ENCODE results near the gene IGSF5.
"Not testable (repeated sequence)": the region's sequence is repeated elsewhere in the genome, so short reads cannot be mapped to it uniquely, and the experiment has no call there.

DNA sequence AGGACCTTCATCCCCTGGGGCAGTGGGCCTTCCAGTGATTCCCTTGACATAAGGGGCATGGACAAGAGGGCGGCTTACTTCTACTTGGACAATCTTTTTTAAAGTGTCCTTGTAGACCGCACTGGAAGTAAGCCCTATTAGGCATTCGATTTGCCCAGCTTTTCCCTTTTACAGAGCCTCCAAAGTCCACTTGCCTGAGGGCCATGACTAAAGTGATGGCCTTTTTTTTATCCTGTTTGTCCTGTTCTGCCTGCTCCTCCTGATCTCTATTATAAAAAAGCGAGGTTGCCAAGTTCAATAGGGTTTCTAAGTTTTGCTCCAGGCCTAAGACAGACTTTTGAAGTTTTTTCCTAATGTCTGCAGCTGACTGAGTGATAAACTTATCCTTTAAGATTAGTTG lies 2.4 kb upstream of the IGSF5 start:
- TF ChIP-seq, protein P1, sequence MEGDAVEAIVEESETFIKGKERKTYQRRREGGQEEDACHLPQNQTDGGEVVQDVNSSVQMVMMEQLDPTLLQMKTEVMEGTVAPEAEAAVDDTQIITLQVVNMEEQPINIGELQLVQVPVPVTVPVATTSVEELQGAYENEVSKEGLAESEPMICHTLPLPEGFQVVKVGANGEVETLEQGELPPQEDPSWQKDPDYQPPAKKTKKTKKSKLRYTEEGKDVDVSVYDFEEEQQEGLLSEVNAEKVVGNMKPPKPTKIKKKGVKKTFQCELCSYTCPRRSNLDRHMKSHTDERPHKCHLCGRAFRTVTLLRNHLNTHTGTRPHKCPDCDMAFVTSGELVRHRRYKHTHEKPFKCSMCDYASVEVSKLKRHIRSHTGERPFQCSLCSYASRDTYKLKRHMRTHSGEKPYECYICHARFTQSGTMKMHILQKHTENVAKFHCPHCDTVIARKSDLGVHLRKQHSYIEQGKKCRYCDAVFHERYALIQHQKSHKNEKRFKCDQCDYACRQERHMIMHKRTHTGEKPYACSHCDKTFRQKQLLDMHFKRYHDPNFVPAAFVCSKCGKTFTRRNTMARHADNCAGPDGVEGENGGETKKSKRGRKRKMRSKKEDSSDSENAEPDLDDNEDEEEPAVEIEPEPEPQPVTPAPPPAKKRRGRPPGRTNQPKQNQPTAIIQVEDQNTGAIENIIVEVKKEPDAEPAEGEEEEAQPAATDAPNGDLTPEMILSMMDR (IDR thresholded peaks at IDR 0.05) = not testable (repeated sequence)
- peak in 1 of 3 donors; percentile 51 for TF ChIP-seq POLR2AphosphoS5 (IDR thresholded peaks at IDR 0.05)
